HG03354 (cell line): Measurements from ENCODE around the gene GAB2.

ENCODE experiments used
- ATAC-seq: cut with Tn5 transposase; IDR thresholded peaks from one replicate; pipeline ENCODE4 v1.9.1; 2021; ENCODE audit warnings: mild to moderate bottlenecking; ENCODE audit not compliant: unreplicated experiment, poor library complexity, severe bottlenecking

The GAB2 gene

DNA sequence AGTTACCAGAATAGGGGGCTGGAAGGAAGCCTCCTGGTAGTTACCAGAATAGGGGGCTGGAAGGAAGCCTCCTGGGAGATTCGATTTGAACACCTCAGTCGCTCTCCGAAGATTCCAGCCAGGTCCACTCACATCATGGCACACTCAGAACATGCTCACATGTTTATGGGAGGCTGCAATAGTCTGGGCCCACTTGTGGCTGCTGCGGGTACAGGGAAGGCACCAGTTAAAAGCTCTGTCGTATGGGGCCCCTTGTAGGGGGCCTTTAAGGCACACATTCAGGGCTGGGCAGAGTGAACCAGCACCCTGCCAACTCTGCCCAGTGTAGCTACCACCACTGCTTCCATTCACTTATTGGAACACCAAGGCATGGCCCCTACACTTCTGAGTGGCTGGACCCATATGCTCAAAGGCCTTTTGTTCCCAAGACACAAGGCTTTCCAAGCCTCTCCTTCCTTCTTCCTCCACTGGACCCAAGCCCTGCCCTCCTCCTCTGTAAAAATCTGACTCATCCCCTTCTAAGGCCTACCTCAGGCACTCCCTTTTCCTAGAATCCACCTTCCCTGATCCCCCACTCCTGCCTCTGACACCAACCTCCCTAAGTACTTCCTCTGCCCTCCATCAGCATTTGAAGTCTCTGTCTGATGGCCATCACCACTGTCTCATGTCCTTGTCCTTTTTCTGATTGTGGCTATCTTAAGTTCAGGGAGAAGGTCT is 200.9 kb downstream of the GAB2 start:
- no peak for ATAC-seq

DNA sequence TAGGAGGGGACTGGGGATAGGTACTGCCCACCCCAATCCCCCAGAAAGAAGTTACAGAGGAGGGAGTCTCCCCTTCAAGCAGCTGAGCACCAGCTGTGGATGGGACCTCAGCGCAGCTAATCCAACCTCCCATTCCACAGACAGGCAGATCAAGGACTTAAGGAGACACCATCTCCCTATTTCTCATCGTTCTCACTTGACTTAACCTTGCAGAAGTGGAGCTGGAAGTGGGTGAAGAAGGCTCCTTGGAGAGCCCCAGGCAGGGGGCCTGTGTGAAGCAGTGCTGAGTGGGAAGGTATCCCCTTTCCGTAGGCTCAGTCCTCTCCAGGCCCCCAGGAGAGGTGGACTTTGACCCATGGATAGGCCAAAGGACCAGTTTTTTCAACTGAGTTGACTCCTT is 201.6 kb downstream of the GAB2 start:
- ATAC-seq: no peak

DNA sequence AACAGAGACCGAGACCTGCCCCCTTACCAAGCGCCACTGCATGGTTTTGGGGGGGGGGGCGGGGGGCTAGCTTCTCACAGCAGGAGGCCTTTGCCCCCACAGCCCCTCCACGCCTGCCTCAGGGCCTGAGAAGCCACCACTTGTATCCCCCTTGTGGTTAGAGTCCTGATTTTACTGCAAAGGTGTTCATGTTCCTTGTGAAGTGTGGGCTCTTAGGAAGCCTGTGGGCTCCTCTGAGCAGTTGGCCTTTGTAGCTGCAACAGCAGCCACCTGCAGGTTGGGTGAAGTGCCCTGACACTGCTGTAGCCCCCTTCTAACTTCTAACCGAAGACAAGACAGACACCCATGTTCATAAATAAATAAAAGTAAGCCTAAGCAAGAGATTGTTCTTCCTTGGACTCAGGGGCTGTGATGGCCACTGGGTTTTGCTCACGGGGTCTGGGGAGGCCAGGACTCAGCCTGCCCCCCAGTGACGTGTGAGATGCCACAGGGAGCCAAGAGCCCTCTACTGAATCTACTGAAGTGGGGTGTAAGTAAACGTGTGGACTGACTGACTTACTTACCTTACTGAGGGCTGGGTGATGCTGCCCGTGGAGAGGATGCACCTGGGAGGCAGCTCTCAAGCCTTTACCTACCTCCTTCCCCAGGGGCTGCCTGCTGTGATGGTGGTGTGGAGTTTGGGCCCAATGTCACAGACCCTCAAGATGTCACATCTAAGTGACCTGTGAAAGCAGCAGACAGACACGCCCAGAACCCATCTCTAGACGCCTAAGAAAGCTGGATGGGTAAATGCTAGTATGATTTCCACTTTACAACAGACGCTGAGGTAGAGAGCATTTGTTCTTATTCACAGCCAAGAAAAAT is 203.1 kb downstream of the GAB2 start:
- no peak for ATAC-seq

DNA sequence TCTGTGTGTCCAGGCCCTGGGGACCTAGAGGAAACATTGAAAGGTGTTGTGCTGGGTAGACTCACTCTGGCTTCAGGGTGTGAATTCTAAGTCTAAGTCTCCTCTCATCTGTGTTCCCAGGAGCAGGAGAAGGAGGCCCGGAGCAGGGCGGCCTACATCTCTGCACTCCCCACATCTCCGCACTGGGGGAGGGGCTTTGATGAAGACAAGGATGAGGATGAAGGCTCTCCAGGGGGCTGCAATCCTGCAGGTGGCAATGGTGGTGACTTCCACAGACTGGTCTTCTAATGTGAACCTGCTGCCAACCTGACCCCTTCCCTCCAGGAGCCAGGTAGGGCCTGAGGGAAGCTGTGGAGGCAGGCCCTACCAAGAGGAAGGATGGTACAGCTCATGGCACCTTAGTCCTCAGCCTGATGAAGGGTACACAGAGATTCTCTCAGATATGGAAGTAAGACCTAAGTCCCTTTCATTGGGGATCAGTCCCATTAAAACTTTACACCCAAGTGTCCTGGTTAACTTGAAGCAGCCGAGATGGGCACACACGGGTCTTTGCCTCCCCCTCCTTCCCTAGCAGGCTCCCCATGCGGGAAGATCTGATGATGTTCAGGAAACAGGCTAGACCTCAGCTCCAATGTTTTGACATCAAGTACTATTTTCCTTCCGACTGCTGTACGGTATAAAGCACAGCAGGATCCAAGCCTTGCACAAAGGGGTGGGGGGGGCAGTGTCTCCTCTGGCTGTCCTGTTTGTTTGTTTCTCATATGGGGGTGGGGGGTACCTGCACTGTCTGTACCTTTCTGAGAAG is 203.9 kb downstream of the GAB2 start:
- ATAC-seq: no peak

DNA sequence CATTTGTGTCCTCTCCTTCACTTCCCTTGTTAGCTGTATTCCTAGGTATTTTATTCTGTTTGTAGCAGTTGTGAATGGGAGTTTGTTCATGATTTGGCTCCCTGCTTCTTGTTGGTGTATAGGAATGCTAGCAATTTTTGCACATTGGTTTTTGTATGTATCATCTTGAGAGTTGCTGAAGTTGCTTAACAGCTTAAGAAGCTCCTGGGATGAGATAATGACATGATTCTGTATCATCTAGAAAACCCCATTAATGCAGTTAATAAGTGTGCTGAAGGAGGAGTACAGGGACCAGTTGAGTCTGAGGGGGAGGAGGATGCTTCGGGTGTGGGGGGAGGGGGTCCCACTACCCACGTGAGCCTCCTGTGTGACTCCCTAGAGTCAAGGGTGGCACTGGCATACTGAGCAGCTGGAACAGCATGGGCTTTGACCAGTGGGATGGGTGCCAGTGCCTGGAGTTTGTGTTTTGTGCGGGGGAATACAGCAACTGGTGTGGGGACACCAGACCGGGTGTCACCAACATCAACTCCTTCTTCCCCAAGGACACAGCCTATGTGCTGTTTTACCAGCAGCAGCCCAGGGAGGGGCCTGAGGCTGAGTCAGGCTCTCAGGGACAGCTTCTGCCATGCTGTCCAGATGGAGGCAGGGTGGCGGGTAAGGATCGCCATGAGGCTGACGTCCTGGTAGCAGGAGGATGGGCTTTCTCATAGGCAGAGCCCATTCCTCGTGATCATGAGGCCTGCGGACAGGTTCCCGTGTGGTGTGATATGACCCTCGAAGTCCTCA is 204.8 kb downstream of the GAB2 start:
- ATAC-seq: no peak

DNA sequence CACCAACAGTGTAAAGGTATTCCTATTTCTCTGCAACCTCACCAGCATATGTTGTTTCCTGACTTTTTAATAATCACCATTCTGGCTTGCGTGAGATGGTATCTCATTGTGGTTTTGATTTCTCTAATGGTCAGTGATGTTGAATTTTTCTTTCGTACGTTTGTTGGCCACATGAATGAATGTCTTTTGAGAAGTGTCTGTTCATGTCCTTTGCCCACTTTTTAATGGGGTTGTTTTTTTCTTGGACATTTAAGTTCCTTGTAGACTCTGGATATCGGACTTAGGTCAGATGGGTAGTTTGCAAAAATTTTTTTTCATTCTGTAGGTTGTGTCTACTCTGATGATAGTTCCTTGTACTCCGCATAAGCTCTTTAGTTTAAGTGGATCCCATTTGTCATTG is 206.1 kb downstream of the GAB2 start:
- no peak for ATAC-seq

DNA sequence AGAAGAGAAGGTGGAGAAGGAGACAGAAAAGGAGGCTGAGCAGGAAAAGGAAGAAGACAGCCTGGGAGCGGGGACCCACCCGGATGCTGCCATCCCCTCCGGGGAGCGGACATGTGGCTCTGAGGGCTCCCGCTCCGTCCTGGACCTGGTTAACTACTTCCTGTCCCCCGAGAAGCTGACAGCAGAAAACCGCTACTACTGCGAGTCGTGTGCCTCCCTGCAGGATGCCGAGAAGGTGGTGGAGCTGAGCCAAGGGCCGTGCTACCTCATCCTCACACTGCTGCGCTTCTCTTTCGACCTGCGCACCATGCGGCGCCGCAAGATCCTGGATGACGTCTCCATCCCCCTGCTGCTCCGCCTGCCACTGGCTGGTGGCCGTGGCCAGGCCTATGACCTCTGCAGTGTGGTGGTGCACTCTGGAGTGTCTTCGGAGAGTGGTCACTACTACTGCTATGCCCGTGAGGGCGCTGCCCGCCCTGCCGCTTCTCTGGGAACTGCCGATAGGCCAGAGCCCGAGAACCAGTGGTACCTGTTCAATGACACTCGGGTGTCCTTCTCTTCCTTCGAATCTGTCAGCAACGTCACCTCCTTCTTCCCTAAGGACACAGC is 207.5 kb downstream of the GAB2 start:
- ATAC-seq: no peak

DNA sequence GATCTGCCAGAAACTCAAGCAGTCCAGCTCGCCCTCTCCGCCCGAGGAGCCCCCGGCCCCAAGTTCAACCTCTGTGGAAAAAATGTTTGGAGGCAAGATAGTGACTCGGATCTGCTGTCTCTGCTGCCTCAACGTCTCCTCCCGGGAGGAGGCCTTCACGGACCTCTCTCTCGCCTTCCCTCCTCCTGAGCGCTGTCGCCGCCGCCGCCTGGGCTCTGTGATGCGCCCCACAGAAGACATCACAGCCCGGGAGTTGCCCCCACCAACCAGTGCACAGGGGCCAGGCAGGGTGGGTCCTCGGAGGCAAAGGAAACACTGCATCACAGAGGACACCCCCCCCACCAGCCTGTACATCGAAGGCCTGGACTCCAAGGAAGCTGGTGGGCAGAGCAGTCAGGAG is 208.1 kb downstream of the GAB2 start:
- no peak for ATAC-seq

DNA sequence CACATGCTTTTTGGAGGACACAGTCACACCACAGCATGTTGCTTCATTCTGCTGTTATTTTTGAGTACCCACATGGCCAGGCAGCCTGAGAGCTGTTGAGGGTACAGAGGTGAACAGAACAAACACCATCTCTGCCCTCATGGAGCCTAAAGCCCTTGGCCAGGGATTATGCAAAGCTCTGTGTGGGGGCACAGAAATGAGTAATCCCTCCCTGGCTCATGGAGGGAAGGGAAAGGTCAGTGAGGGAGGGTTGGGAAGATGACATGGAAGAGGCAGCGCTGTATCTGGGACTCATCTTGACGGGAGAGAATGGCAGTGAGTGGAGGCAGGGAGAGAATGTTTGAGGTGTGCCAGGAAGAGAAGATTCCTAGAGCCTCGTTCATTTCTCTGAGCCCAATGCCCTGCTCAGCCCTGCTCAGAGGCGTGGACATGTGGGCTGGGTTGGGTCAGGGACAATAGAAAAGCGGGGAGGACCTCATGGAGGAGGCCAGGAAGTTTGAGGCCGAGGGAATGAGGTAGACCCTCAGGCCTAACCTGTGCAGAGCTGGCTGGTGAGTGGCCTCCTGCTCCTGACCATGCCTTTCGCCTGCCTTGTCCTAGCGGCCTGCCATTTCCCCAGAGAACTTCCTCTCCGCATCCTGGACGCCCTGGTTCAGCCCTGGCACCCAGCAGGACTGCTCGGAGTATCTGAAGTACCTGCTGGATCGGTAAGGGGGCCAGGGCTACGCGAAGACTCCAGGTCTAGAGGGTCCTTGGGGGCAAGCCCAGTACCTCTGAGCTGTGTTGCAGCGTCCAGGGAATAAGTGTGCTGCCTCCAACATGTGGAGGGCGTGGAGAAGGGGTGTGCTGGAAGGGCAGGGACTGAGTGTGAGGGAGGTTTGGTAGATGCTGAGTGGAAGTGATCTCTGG is 209.1 kb downstream of the GAB2 start:
- no peak for ATAC-seq

DNA sequence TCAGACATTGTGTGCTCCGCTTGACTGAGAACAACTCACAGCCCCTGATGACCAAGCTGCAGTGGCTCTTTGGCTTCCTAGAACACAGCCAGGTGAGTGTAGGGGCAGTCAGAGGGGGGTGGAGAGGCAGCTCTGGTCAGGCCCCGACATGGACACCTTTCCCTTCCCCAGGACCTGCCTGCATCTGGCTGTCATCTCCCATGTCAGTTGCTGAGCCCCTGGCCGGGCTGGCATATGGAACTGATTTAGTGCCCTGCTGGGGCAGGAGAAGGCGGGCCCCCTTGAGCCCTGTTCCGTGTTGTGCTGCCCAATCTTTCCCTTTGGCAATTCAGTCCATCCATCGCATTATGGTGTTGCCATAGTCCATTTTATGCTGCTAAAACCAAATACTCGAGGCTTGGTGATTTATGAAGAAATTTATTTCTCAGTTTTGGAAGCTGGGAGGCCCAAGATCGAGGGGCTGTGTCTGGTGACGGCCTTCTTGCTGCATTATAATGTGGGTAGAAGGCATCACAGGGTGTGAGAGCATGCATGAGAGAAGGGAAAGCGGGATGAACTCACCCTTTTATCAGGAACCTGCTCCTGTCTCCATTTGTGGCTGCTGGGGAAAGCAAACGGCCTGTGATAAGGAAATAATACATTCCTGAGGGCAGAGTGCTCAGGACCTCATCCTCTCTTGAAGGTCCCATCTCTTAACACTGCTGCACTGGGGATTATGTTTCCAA is 209.9 kb downstream of the GAB2 start:
- ATAC-seq: no peak

DNA sequence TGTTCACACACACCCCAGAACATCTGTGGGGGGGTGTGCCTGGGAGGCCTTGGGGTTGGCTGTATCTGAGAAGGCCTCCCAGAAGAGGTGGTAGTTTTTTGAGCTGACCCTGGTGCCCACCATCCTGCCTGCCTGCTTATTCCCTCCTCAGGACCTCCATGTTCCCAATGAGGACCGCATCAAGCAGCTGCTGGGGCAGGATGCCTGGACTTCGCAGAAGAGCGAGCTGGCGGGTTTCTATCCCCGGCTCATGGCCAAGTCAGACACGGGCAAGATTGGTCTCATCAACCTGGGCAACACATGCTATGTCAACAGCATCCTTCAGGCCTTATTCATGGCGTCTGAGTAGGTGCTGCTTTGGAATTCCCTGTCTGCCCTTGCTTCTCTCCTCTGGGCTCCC is 211.9 kb downstream of the GAB2 start:
- no peak for ATAC-seq

DNA sequence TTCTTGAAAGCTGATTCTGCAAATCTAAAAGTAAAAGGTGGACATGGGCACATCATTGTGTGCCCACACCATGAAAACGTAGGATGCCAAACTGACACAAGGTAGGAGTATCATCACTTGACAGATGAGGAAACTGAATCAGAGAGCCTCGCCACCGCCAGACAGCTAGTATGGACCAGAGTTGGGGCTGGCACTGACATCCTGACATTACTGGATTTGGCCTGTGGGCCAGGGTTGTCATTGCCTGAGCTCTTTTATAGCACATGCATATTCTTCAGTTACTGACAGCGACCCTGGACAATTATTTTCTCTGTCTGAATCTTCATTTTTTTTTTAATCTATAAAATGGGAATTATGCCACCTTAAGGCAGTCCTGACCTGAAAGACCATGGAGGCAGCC is 212.4 kb downstream of the GAB2 start:
- no peak for ATAC-seq

DNA sequence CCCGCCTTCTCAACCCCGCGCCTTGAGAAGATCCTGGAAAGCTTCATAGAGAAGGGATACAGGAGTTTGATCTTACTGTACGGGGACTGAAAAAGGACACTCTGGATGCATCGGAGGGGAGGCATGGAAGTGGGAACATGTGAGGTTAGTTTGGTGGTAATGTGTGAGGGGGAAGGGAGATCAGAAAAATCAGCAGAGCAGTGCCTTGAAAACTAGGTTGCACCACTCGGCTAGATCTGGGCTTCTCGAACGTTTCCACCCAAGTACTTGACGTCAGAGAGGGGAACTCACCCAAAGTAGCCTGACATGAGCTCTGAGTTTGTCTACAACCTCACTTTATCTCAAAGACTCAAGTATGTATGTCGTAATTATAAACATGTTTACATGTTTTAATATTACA is 214.4 kb downstream of the GAB2 start:
- ATAC-seq: no peak

DNA sequence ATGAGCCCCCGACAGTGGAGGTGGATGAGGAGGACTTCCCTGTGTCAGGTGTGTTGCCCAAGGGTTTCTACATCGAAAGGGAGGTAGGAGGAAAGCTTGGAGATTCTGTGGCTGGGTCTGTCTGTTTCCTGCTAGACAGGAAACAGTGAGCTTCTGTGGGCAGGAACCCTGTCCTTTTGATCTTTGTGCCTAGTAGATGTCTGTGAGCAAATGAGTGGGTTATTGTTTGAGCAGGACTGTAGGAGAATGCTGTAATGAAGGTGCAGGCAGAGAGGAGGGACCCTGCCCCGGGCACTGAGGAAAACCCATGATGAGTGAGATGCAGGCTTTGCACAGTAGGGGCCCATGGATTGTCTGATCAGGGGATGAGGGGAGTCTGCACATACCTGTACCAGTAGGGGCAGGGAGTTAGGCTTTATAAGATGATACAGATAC is 214.9 kb downstream of the GAB2 start:
- no peak for ATAC-seq

DNA sequence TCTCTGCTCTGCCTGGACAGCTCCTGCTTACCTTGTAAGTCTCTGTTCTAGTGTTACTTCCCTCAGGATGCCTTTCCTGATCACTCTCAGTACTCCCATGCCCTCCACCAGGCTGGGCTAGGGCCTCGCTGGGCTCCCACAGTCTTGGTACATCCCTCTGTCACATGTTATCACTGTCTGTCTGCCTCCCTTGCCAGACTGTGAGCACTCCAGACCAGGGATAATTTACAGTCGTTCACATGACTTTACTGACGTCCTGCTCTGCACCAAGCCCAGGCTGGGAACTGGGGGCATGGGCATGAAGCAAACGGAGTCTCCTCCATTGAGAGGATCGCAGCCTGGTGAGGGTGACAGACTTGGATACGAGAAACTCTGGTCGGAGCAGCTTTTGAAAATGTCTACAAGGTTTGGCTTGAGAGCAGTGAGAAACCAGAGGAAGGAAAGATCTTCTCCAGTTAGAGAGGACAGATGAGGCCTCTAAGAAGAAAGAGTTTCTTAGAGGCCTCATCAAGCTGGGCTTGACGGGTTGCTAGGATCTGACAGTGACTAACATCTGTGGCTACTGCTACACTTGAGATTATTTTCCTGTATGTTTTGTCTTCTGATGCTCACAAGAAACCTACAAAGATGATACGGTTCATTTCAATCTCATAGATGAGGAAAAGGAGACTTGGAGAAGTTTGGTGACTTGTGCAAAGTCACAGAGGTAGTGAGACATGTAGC is 216.4 kb downstream of the GAB2 start:
- ATAC-seq: no peak

DNA sequence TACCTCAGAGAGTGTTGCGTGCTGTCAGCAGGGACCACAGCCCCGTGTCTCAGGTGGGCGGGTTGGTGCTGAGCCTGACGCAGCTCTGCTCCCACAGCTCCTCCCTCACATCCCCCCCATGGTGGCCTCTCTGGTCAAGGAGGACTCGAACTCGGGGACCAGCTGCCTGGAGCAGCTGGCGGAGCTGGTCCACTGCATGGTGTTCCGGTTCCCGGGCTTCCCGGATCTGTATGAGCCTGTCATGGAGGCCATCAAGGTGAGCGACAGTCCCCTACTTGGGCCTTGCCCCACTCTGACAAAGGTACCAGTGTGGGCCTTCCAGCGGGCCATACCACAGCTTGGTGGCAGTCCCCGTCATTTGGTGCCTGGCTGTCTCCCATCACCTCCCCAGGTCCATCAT is 217.1 kb downstream of the GAB2 start:
- ATAC-seq: no peak

DNA sequence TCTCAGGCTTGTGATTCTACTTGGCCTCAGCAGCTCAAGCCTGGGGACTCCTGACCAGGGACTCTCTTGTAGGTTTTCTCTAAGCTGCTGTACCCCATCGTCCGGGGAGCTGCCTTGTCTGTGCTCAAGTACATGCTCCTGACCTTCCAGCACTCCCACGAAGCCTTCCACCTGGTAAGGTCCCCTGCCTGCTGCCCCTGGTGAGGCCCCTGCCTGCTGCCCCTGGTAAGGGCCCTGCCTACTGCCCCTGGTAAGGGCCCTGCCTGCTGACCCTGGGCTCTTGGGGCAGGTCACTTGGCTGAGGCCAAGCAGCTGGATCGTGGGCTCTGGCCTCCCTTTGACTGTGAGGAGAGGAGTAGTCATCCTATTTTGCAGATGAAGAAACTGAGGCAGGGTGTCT is 217.6 kb downstream of the GAB2 start:
- no peak for ATAC-seq
